ENCODE data around the gene GJC1.
A peak's percentile ranks its signal among the peaks of the same experiment; 100 is the strongest.

GJC1 gene

DNA sequence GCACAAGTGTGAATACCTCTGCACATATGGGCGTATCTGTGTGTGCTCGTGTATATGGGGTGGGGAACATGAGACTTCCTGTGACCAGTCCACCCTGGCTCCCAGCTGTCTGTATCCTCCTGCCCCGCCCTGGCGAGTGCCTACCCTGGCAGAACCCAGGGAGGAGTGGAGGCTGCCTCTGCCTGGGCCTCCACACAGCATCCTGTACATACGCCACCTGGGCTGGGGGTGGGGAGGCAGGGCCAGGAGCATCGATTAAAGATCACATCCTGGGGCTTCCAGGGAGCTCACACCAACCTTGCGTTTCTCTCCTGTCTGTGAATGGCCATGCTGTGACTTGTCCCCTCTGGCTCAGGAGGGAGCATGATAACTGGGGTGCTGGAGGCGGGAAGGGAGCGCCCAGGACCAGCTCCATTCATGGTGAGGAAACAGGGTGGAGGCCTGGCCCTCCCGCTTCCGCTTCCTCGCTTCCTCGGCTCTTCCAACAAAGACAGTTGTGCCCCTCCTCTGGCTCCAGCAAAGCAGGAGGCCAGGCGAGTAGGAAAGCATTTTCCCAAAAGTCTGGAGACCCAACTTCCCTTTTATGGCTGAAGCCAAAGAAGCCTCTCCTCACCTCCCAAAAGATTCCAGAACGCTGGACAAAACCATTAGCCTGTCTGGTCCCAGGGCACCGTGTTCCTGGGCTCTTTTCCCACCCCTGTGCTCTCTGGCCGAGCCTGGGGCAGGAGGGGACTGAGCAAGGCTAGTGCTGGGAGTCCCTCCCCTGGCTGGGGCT, 48.3 kb downstream of the GJC1 start:
- no peak overlapping the region for H3K4me3 ChIP-seq (ENCODE audit: low read depth, low read length)
- peaks cover 6% of the 10 kb centered on the region for H3K4me1 ChIP-seq (ENCODE audit: control insufficient read depth, insufficient read depth, low read length)
- H3K9ac ChIP-seq (ENCODE audit: low read depth, low read length) = peak overlapping the region; percentile 1
- no peaks in the 10 kb centered on the region for H3K9me3 ChIP-seq (ENCODE audit: control insufficient read depth, insufficient read depth, low read length)
- no peaks in the 10 kb centered on the region for H3K36me3 ChIP-seq (ENCODE audit: control insufficient read depth, insufficient read depth, low read length)
- peaks cover 6% of the 10 kb centered on the region for H3K27me3 ChIP-seq (ENCODE audit: control insufficient read depth, insufficient read depth, low read length)

DNA sequence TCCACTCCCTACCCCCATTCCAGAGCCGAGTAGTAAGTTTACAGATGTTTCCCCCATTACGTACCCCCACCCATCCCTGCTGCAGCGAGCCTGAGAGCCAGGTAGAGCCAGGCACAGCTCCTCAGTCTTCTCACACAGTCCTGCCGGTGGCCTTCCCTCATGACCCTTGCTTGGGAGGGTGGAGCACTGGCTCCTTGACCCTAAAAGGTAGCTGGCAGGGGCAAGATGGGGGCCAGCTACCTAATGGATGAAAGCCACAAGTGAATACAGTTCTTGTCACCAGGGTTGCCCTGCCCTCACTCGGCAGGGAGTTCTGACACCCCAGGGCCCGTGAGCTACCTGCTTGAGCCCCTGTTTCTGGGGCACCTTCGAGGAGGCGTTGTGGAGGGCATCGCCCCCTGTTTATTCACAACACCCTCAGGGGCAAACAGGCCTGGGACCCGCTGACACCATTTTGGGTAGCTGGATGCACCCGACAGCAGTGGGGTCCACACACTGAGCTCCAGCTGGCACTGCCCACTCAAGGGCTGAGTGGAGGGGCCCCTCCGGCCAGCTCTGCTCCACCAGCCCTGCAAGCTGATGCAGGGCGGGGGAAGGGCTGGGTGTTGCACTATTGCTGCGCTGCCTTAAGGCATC, 49.1 kb downstream of the GJC1 start:
- H3K9me3 ChIP-seq (ENCODE audit: control insufficient read depth, insufficient read depth, low read length) = no peaks in the 10 kb centered on the region

DNA sequence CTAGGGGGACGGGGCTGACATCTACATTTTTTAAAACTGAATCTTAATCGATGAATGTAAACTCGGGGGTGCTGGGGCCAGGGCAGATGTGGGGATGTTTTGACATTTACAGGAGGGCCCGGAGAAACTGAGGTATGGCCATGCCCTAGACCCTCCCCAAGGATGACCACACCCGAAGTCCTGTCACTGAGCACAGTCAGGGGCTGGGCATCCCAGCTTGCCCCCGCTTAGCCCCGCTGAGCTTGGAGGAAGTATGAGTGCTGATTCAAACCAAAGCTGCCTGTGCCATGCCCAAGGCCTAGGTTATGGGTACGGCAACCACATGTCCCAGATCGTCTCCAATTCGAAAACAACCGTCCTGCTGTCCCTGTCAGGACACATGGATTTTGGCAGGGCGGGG, 49.9 kb downstream of the GJC1 start:
- Histone ChIP-seq H3K36me3 (ENCODE audit: control insufficient read depth, insufficient read depth, low read length) (no peaks in the 10 kb centered on the region), H3K9me3 (ENCODE audit: control insufficient read depth, insufficient read depth, low read length) (no peaks in the 10 kb centered on the region), H3K9ac (ENCODE audit: low read depth, low read length) (no peak overlapping the region), H3K4me1 (ENCODE audit: control insufficient read depth, insufficient read depth, low read length) (peaks cover 6% of the 10 kb centered on the region), H3K27me3 (ENCODE audit: control insufficient read depth, insufficient read depth, low read length) (peaks cover 14% of the 10 kb centered on the region), H3K4me3 (ENCODE audit: low read depth, low read length) (no peak overlapping the region)

More for the DNA sequence above, 49.1 kb downstream of the GJC1 start:
- H3K27me3 ChIP-seq (ENCODE audit: control insufficient read depth, insufficient read depth, low read length) = peaks cover 14% of the 10 kb centered on the region
- H3K4me3 ChIP-seq (ENCODE audit: low read depth, low read length) = no peak overlapping the region
- H3K36me3 ChIP-seq (ENCODE audit: control insufficient read depth, insufficient read depth, low read length) = no peaks in the 10 kb centered on the region
- H3K4me1 ChIP-seq (ENCODE audit: control insufficient read depth, insufficient read depth, low read length) = peaks cover 6% of the 10 kb centered on the region
- H3K9ac ChIP-seq (ENCODE audit: low read depth, low read length) = no peak overlapping the region

DNA sequence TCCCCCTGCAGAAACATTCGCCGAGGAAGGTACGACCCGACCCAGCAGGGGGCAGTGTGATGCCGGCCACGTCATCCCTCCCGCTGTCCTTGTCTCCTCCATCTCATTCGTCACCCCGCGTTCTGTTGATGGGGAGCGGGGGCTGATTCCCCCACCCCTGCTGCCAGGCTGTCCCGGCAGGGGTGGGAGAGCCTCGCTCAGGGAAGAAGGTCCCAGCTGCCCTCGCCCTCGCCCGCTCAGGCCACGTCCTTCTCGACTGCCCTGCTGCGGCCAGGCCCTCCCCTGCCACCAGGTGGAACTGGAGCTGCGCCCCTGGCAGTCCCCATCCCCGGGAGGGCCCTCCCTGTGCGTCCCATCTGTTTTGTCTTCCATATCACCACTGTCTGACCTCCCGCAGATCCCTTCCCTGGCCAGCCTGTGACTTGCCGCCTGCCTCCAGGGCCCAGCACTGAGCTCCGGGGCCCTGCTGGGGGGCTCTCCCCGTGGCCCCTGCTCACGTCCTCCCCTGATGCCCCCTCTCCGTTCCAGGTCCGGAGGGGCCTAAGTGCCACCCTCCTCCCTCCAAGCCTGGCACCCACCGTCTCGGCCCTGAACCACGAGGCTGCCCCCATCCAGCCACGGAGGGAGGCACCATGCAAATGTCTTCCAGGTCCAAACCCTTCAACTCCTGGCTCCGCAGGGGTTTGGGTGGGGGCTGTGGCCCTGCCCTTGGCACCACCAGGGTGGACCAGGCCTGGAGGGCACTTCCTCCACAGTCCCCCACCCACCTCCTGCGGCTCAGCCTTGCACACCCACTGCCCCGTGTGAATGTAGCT, 50.7 kb downstream of the GJC1 start:
- H3K9ac ChIP-seq (ENCODE audit: low read depth, low read length) = no peak overlapping the region
- H3K9me3 ChIP-seq (ENCODE audit: control insufficient read depth, insufficient read depth, low read length) = no peaks in the 10 kb centered on the region

DNA sequence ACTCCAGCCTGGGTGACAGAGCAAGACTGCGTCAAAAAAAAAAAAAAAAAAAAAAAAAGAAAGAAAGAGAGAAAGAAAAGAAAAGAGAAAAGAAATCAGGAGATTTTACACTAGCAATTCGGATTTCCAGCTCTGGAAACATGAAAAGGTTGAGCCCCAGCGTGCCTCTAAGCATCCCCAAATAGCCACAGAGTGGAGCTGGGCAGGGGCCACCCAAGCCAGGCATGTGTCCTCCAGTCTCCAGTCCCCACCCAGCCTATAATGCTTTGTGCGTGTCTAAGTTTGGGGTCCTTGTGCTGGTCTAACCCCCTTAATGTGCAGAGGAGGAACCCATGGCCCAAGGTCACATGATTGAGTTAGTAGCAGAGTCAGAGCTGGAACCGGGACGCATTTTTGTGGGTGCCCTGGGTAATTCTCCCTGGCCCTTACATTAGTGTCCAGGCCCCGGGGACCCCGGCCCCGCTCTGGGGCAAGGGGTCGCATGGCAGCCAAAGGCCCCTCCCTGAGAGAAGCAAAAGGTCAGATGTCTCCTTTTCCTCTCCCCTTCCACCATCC, 51.4 kb downstream of the GJC1 start:
- peaks cover 6% of the 10 kb centered on the region for H3K4me1 ChIP-seq (ENCODE audit: control insufficient read depth, insufficient read depth, low read length)
- peak overlapping the region; percentile 65 for H3K4me3 ChIP-seq (ENCODE audit: low read depth, low read length)
- H3K9me3 ChIP-seq (ENCODE audit: control insufficient read depth, insufficient read depth, low read length) = no peaks in the 10 kb centered on the region
- H3K36me3 ChIP-seq (ENCODE audit: control insufficient read depth, insufficient read depth, low read length) = no peaks in the 10 kb centered on the region
- peaks cover 14% of the 10 kb centered on the region for H3K27me3 ChIP-seq (ENCODE audit: control insufficient read depth, insufficient read depth, low read length)
- no peak overlapping the region for H3K9ac ChIP-seq (ENCODE audit: low read depth, low read length)

More for the DNA sequence above, 50.7 kb downstream of the GJC1 start:
- Histone ChIP-seq H3K4me3 (ENCODE audit: low read depth, low read length) (peak overlapping the region; percentile 65), H3K36me3 (ENCODE audit: control insufficient read depth, insufficient read depth, low read length) (no peaks in the 10 kb centered on the region), H3K4me1 (ENCODE audit: control insufficient read depth, insufficient read depth, low read length) (peaks cover 6% of the 10 kb centered on the region), H3K27me3 (ENCODE audit: control insufficient read depth, insufficient read depth, low read length) (peaks cover 14% of the 10 kb centered on the region)

DNA sequence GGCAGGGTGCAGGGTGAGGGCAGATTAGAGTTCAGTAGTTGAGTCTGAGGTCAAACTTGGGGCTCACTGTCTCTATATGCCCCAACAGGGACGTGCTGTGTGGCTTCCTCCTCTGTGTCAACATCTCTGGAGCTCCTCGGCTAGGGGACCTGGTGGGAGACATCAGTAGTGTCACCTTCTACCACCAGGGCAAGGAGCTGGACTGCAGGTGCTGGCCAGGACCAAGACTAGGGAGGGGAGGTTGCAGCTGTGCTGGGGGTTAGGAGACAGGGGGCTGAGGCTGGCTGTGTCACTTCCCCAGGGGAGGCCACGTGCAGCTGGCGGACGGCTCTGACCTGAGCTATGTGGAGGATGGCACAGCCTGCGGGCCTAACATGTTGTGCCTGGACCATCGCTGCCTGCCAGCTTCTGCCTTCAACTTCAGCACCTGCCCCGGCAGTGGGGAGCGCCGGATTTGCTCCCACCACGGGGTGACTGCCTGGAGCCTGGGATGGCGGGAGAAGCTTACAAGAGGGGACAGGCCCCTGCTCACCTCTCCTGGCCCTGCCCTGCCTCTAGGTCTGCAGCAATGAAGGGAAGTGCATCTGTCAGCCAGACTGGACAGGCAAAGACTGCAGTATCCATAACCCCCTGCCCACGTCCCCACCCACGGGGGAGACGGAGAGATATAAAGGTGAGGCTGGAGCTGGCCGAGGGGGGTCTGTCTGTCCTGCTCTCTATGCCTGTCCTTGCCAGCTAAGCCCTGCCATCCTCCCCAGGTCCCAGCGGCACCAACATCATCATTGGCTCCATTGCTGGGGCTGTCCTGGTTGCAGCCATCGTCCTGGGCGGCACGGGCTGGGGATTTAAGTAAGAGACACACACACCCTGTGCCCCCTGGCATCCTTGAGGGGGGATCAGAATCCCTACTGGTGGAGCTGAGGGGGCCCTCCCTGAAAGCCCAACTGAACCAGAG, 52.4 kb downstream of the GJC1 start:
- Histone ChIP-seq H3K4me1 (ENCODE audit: control insufficient read depth, insufficient read depth, low read length) (peaks cover 6% of the 10 kb centered on the region), H3K4me3 (ENCODE audit: low read depth, low read length) (no peak overlapping the region), H3K9ac (ENCODE audit: low read depth, low read length) (no peak overlapping the region), H3K9me3 (ENCODE audit: control insufficient read depth, insufficient read depth, low read length) (no peaks in the 10 kb centered on the region), H3K27me3 (ENCODE audit: control insufficient read depth, insufficient read depth, low read length) (peaks cover 14% of the 10 kb centered on the region), H3K36me3 (ENCODE audit: control insufficient read depth, insufficient read depth, low read length) (no peaks in the 10 kb centered on the region)

DNA sequence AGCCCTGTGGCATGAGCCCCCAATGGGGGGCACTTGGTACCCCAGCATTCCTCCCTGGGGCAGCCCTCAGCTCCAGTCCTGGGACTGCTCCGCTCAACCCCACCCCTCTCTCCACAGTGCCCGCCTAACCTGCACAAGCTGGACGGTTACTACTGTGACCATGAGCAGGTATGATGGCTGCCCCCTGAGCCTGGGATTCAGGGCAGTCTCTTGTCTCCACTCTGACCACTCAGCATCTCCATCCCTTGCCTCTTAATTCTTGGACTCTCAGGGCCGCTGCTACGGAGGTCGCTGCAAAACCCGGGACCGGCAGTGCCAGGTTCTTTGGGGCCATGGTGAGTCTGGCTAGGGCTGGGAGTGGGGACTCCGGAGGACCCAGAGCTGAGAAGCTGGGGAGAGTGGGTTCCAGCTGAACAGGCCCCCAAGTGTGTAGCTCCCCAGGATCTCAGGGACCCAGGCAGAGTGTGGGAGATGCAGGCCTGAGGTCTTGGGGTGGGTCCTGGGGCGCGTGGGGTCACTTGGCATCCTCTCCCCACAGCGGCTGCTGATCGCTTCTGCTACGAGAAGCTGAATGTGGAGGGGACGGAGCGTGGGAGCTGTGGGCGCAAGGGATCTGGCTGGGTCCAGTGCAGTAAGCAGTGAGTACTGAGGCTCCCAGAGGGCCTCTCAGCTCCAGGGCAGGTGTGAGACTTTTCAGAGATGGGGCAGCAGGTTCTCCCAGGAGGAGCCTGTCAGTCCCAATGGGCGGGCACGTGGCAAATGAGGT, 53.3 kb downstream of the GJC1 start:
- Histone ChIP-seq H3K27me3 (ENCODE audit: control insufficient read depth, insufficient read depth, low read length) (peaks cover 14% of the 10 kb centered on the region), H3K4me1 (ENCODE audit: control insufficient read depth, insufficient read depth, low read length) (peaks cover 4% of the 10 kb centered on the region), H3K4me3 (ENCODE audit: low read depth, low read length) (peak overlapping the region; percentile 72), H3K9me3 (ENCODE audit: control insufficient read depth, insufficient read depth, low read length) (no peaks in the 10 kb centered on the region), H3K9ac (ENCODE audit: low read depth, low read length) (peak overlapping the region; percentile 47), H3K36me3 (ENCODE audit: control insufficient read depth, insufficient read depth, low read length) (no peaks in the 10 kb centered on the region)

DNA sequence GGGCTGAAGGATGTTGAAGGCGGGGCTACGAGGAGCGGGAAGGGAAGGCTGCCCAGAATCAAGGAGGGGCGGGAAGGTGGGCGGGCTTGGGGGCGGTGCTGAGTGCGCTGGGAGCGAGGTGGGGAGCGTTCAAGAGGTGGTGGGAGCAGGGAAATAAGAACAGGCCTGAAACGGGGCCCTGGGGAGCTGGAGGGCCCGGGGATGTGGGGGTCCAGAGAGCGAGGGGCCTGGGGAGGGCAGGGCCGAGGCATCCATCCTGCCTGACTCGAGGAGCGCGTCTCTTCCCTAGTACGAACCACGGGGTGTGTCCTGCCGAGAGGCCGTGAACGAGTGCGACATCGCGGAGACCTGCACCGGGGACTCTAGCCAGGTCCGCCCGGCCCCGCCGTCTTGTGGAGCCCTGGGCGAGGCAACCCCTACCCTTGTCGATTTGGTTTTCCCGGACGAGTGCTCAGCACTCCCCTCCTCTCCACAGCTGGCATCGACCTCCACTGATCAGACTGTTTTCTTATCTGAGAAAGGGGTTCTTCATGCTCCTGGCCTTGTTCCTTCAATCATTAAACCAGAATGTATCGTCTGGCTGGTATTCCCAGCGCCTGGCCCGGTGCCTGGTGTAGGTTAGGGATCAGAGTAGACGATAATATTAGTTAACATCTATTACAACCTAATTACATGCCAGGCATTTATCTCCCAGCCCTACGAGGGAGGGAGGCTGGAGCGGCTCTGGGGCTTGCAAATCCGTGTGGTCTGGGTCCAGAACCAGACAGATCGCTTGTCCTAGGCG, 54.1 kb downstream of the GJC1 start:
- peak overlapping the region; percentile 72 for H3K4me3 ChIP-seq (ENCODE audit: low read depth, low read length)
- H3K36me3 ChIP-seq (ENCODE audit: control insufficient read depth, insufficient read depth, low read length) = no peaks in the 10 kb centered on the region
- H3K9ac ChIP-seq (ENCODE audit: low read depth, low read length) = peak overlapping the region; percentile 47
- H3K9me3 ChIP-seq (ENCODE audit: control insufficient read depth, insufficient read depth, low read length) = no peaks in the 10 kb centered on the region
- peaks cover 14% of the 10 kb centered on the region for H3K27me3 ChIP-seq (ENCODE audit: control insufficient read depth, insufficient read depth, low read length)
- H3K4me1 ChIP-seq (ENCODE audit: control insufficient read depth, insufficient read depth, low read length) = peaks cover 4% of the 10 kb centered on the region

DNA sequence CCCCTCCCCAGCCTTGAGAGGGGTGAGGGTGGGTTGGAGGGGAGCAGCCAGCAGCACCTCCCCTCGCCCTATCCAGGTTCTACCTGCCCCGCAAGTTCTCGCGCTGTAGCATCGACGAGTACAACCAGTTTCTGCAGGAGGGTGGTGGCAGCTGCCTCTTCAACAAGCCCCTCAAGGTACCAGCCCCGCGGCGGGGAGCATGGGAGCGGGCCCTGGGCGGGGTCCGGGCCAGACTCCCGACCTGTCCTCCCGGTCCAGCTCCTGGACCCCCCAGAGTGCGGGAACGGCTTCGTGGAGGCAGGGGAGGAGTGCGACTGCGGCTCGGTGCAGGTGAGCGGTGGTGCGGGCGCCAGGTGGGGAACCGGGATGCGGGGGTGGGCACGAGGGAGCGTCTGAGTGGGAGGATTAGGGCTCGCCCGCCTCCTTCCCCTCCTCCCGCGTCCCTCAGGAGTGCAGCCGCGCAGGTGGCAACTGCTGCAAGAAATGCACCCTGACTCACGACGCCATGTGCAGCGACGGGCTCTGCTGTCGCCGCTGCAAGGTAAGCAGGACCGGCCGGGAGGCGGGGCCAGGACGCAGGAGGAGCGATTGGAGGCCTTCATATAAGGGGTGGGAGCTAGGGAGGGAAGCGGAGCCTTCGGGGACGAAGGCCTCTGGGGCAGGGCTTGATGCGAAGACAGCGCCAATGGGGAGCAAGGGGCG, 54.8 kb downstream of the GJC1 start:
- Histone ChIP-seq H3K4me1 (ENCODE audit: control insufficient read depth, insufficient read depth, low read length) (peaks cover 4% of the 10 kb centered on the region), H3K4me3 (ENCODE audit: low read depth, low read length) (peak overlapping the region; percentile 87), H3K27me3 (ENCODE audit: control insufficient read depth, insufficient read depth, low read length) (peaks cover 14% of the 10 kb centered on the region), H3K36me3 (ENCODE audit: control insufficient read depth, insufficient read depth, low read length) (no peaks in the 10 kb centered on the region), H3K9me3 (ENCODE audit: control insufficient read depth, insufficient read depth, low read length) (no peaks in the 10 kb centered on the region), H3K9ac (ENCODE audit: low read depth, low read length) (no peak overlapping the region)
